Left lobe of liver (tissue), 2 donors: ENCODE data around the gene RAMAC. TPM values are rescaled to one million over a fixed set of nuclear protein-coding genes. Genes with fewer than 3 reads are reported as not detected.
"Not testable (repeated sequence)": the region's sequence is repeated elsewhere in the genome, so short reads cannot be mapped to it uniquely, and the experiment has no call there.

ENCODE experiments used
- ATAC-seq: fragments of 200-7000 bp; cut with Tn5 transposase; one replicate; pipeline ENCODE4 v1.9.1; 2020; ENCODE audit warnings: mild to moderate bottlenecking, moderate library complexity
- DNase-seq: peaks from one replicate; pipeline ENCODE4 v3.0.0-alpha.2; 2020; ENCODE audit warnings: low spot score
- total RNA-seq: library from RNA; stranded (reverse); gene quantifications from one replicate; pipeline ENCODE4 v1.2.1, GENCODE V29; 2021
- donor health status: DM: no; HTN: no; CAD: no; lungs with moderate emphysema.
- donor health status: DM: no; HTN: yes; CAD: no.

Gene RAMAC
- total RNA-seq, result 9.6 TPM

- ATAC-seq (peak; percentile 96), DNase-seq (peak; percentile 95)
Measured at GRCh38 chr15:82985688-82986441, at the start of gene RAMAC. RAMAC (plus strand) TSS chr15:82986210; CDS start chr15:82989019, 2,809 bp downstream.

- DNase-seq, result no peak
- ATAC-seq, result peak; percentile 51
Measured at GRCh38 chr15:82936966-82937711, 48.9 kb upstream of the RAMAC start.

- DNase-seq, result no peak
- ATAC-seq, result no peak
Measured at GRCh38 chr15:82937712-82938058, 48.3 kb upstream of the RAMAC start.

GRCh38 chr15:82939678-82940077 is 46.3 kb upstream of the RAMAC start:
- ATAC-seq, DNase-seq: not testable (repeated sequence)

GRCh38 chr15:82942691-82943090 is 43.3 kb upstream of the RAMAC start:
- ATAC-seq (peak; percentile 89), DNase-seq (peak; percentile 81)

GRCh38 chr15:82943176-82943575 is 42.8 kb upstream of the RAMAC start:
- ATAC-seq, result peak; percentile 28
- DNase-seq, result no peak

- DNase-seq (no peak), ATAC-seq (no peak)
Measured at GRCh38 chr15:82944056-82944455, 42.0 kb upstream of the RAMAC start.

- ATAC-seq (no peak), DNase-seq (no peak)
Measured at GRCh38 chr15:82944821-82945220, 41.2 kb upstream of the RAMAC start.

- DNase-seq, result no peak
Measured at GRCh38 chr15:82945326-82945725, 40.7 kb upstream of the RAMAC start.

GRCh38 chr15:82946155-82946701 is 39.8 kb upstream of the RAMAC start:
- no peak for DNase-seq
- peak; percentile 65 for ATAC-seq

More at GRCh38 chr15:82945326-82945725, 40.7 kb upstream of the RAMAC start:
- ATAC-seq, result no peak

- no peak for DNase-seq
- no peak for ATAC-seq
Measured at GRCh38 chr15:82950295-82950694, 35.7 kb upstream of the RAMAC start.

GRCh38 chr15:82950746-82951370 is 35.2 kb upstream of the RAMAC start:
- DNase-seq (no peak), ATAC-seq (peak; percentile 27)

- ATAC-seq, result peak; percentile 10
- no peak for DNase-seq
Measured at GRCh38 chr15:82951472-82952157, 34.4 kb upstream of the RAMAC start.

- DNase-seq (peak; percentile 80), ATAC-seq (peak; percentile 83)
Measured at GRCh38 chr15:82952158-82953081, 33.6 kb upstream of the RAMAC start, which contains the start of gene HOMER2. HOMER2 (minus strand) TSS chr15:82952720; CDS start chr15:82952535, 185 bp downstream.

- ATAC-seq, result peak; percentile 75
- peak; percentile 53 for DNase-seq
Measured at GRCh38 chr15:82958638-82959037, 27.4 kb upstream of the RAMAC start.

- no peak for ATAC-seq
Measured at GRCh38 chr15:82959423-82959822, 26.6 kb upstream of the RAMAC start.

GRCh38 chr15:82960766-82961165 is 25.2 kb upstream of the RAMAC start:
- no peak for DNase-seq
- ATAC-seq, result peak; percentile 67

More at GRCh38 chr15:82959423-82959822, 26.6 kb upstream of the RAMAC start:
- no peak for DNase-seq

- no peak for DNase-seq
- ATAC-seq, result no peak
Measured at GRCh38 chr15:82963471-82964341, 22.3 kb upstream of the RAMAC start.

GRCh38 chr15:82964890-82965289 is 21.1 kb upstream of the RAMAC start:
- ATAC-seq, result no peak

More at GRCh38 chr15:82964890-82965289, 21.1 kb upstream of the RAMAC start:
- no peak for DNase-seq
